ENCODE measurements around the gene RDH11. TPM values are rescaled to one million over a fixed set of nuclear protein-coding genes. Genes with fewer than 3 reads are reported as not detected.
A peak's percentile ranks its signal among the peaks of the same experiment; 100 is the strongest.

RDH11 gene, protein sequence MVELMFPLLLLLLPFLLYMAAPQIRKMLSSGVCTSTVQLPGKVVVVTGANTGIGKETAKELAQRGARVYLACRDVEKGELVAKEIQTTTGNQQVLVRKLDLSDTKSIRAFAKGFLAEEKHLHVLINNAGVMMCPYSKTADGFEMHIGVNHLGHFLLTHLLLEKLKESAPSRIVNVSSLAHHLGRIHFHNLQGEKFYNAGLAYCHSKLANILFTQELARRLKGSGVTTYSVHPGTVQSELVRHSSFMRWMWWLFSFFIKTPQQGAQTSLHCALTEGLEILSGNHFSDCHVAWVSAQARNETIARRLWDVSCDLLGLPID
- total RNA-seq (2022) (117 and 133 TPM in 2 replicates), Bru-seq, nascent RNA (percentile 92 among the genes with signal in this experiment), BruChase-seq, experiment 1, labeled RNA remaining after a 6-hour chase (percentile 97 among the genes with signal in this experiment), BruChase-seq, experiment 2, labeled RNA remaining after a 2-hour chase (percentile 95 among the genes with signal in this experiment)
- long read RNA-seq, transcript RDH11-201 (7 exons, 2,588 nt), result major isoform, 251 of 2,008 reads
- long read RNA-seq, transcript RDH11-202 (6 exons, 1,064 nt), result minor isoform, 6 of 2,008 reads
- long read RNA-seq, partial matches to known transcripts, result 7 of 2,008 reads
- long read RNA-seq, other reads (novel, unspliced or antisense), result 1,741 of 2,008 reads

- BruUV-seq (replicated peaks), result no TSS peak
- TF ChIP-seq, protein P1, sequence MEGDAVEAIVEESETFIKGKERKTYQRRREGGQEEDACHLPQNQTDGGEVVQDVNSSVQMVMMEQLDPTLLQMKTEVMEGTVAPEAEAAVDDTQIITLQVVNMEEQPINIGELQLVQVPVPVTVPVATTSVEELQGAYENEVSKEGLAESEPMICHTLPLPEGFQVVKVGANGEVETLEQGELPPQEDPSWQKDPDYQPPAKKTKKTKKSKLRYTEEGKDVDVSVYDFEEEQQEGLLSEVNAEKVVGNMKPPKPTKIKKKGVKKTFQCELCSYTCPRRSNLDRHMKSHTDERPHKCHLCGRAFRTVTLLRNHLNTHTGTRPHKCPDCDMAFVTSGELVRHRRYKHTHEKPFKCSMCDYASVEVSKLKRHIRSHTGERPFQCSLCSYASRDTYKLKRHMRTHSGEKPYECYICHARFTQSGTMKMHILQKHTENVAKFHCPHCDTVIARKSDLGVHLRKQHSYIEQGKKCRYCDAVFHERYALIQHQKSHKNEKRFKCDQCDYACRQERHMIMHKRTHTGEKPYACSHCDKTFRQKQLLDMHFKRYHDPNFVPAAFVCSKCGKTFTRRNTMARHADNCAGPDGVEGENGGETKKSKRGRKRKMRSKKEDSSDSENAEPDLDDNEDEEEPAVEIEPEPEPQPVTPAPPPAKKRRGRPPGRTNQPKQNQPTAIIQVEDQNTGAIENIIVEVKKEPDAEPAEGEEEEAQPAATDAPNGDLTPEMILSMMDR (IDR thresholded peaks at IDR 0.05; ENCODE audit: unreplicated experiment), result no peak
- peak within 1 kb of the TSS; percentile 93 for H3K4me3 Mint-ChIP-seq (ENCODE audit: low read depth, unreplicated experiment)
- peaks cover 20% of the 10 kb centered on the region for H3K36me3 Mint-ChIP-seq (ENCODE audit: insufficient read depth, unreplicated experiment)
- intact Hi-C loops (cut with micrococcal nuclease; ENCODE audit: unreplicated experiment), result no loop called here
- H3K4me1 Mint-ChIP-seq (ENCODE audit: low read depth, unreplicated experiment), result no peaks in the 10 kb centered on the region
- no peaks in the 10 kb centered on the region for H3K9me3 Mint-ChIP-seq (ENCODE audit: low read depth, unreplicated experiment)
- CTCF ChIA-PET, result interaction anchor here (2.8 kb wide), 1 partner anchor 9 kb away, joined by 16 read pairs; no protein-coding TSS in a partner anchor
- H3K27me3 Mint-ChIP-seq (ENCODE audit: unreplicated experiment), result no peaks in the 10 kb centered on the region
- DNase-seq, result peak; percentile 87
- H3K27ac Mint-ChIP-seq (ENCODE audit: unreplicated experiment), result peak within 1 kb of the TSS; percentile 87
Measured at GRCh38 chr14:67695394-67695949, at the start of gene RDH11. Gene RDH11 (minus strand): TSS chr14:67695764. CDS start chr14:67695703, 61 bp downstream.

DNA sequence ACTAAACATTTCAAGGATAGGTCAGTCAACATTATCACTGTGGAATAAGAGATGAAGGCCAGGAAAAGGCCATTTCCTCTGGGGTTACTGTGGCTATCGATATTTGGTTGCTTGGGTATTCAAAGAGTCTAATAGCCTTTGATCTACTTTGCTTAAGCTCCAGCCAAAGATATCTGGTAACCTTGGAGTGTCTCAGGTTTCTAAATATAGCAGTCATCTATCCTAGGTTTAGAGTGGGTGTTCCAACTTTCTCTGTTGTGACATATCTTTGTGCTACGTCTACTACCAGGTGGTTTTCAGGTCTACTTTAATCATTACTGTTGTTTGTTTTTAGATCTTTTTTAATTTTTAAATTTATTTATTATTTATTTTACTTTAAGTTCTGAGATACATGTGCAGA lies 48.5 kb upstream of the RDH11 start:
- no peak overlapping the region for H3K27ac Mint-ChIP-seq (ENCODE audit: unreplicated experiment)
- no TSS peak for BruUV-seq (replicated peaks)
- peaks cover 8% of the 10 kb centered on the region for H3K4me1 Mint-ChIP-seq (ENCODE audit: low read depth, unreplicated experiment)
- peaks cover 2% of the 10 kb centered on the region for H3K36me3 Mint-ChIP-seq (ENCODE audit: insufficient read depth, unreplicated experiment)
- H3K4me3 Mint-ChIP-seq (ENCODE audit: low read depth, unreplicated experiment), result no peak overlapping the region
- no peak for DNase-seq
- intact Hi-C loops (cut with micrococcal nuclease; ENCODE audit: unreplicated experiment), result no loop called here
- TF ChIP-seq, protein P1 (IDR thresholded peaks at IDR 0.05; ENCODE audit: unreplicated experiment), result no peak
- CTCF ChIA-PET, result no interaction called here
- H3K27me3 Mint-ChIP-seq (ENCODE audit: unreplicated experiment), result no peaks in the 10 kb centered on the region
- no peaks in the 10 kb centered on the region for H3K9me3 Mint-ChIP-seq (ENCODE audit: low read depth, unreplicated experiment)

- peak; percentile 72 for DNase-seq
- Mint-ChIP-seq H3K27me3 (ENCODE audit: unreplicated experiment) (no peaks in the 10 kb centered on the region), H3K36me3 (ENCODE audit: insufficient read depth, unreplicated experiment) (peaks cover 6% of the 10 kb centered on the region), H3K9me3 (ENCODE audit: low read depth, unreplicated experiment) (no peaks in the 10 kb centered on the region), H3K4me3 (ENCODE audit: low read depth, unreplicated experiment) (peak overlapping the region; percentile 64), H3K27ac (ENCODE audit: unreplicated experiment) (peak overlapping the region; percentile 97), H3K4me1 (ENCODE audit: low read depth, unreplicated experiment) (peaks cover 29% of the 10 kb centered on the region)
- TF ChIP-seq, protein P1 (IDR thresholded peaks at IDR 0.05; ENCODE audit: unreplicated experiment), result no peak
- intact Hi-C loops (cut with micrococcal nuclease; ENCODE audit: unreplicated experiment), result no loop called here
- CTCF ChIA-PET, result interaction anchor here (0.5 to 1.2 kb wide), 3 partner anchors 24 to 1814 kb away, joined by 3 to 9 read pairs (median 3); no protein-coding TSS in a partner anchor
- TSS peak; percentile 72 for BruUV-seq (replicated peaks)
Measured at GRCh38 chr14:67738740-67739504, 43.4 kb upstream of the RDH11 start.

DNA sequence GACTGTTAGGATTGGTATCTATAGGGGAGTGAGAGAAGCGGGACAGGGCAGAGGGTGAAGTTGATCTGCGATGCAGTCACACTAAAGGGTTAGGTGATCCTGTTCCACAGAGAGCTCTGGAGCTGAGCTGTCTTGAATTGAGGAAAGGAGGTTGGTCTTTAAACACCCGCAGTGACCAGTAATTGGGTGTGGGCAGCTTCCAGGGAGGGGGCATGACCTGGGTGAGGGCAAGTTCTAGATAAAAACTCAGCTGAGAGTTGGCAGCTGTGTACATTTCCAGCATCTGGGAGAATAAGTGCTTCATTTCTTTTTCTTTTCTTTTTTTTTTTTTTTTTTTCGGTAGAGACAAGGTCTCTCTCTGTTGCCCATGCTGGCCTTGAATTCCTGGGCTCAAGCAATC lies 41.2 kb upstream of the RDH11 start:
- DNase-seq, result no peak
- Mint-ChIP-seq H3K4me3 (ENCODE audit: low read depth, unreplicated experiment) (no peak overlapping the region), H3K27ac (ENCODE audit: unreplicated experiment) (peak overlapping the region; percentile 58), H3K4me1 (ENCODE audit: low read depth, unreplicated experiment) (peaks cover 29% of the 10 kb centered on the region), H3K36me3 (ENCODE audit: insufficient read depth, unreplicated experiment) (peaks cover 6% of the 10 kb centered on the region), H3K27me3 (ENCODE audit: unreplicated experiment) (no peaks in the 10 kb centered on the region), H3K9me3 (ENCODE audit: low read depth, unreplicated experiment) (no peaks in the 10 kb centered on the region)
- CTCF ChIA-PET, result no interaction called here
- BruUV-seq (replicated peaks), result no TSS peak
- TF ChIP-seq, protein P1 (IDR thresholded peaks at IDR 0.05; ENCODE audit: unreplicated experiment), result no peak
- intact Hi-C loops (cut with micrococcal nuclease; ENCODE audit: unreplicated experiment), result no loop called here

All from Calu3 (cell line).